Right atrium auricular region (tissue), 2 donors: ENCODE measurements around the gene DYSF. TPM values are rescaled to one million over a fixed set of nuclear protein-coding genes. Genes with fewer than 3 reads are reported as not detected.

ENCODE experiments used
- DNase-seq: peaks from one replicate; pipeline ENCODE4 v3.0.0-alpha.2; 2019; ENCODE audit warnings: low spot score
- H3K27ac ChIP-seq, 2 donors: fragments of 200-600 bp; sonication (generic); 1 replicate in 1 of 2; 2 replicates in 1 of 2; pipeline ENCODE4 v1.5.1; 2016 to 2019
- H3K27me3 ChIP-seq, 2 donors: fragments of 200-600 bp; sonication (generic); one replicate each; pipeline versions ENCODE4 v1.5.1 to v1.6.0; 2017 to 2019
- H3K36me3 ChIP-seq: fragments of 200-600 bp; sonication (generic); one replicate; pipeline ENCODE4 v1.5.1; 2016
- H3K4me1 ChIP-seq, 2 donors: fragments of 200-600 bp; sonication (generic); one replicate each; pipeline versions ENCODE4 v1.5.1 to v1.6.0; 2017 to 2019
- H3K4me3 ChIP-seq, 2 donors: fragments of 200-600 bp; sonication (generic); 1 replicate in 1 of 2; 2 replicates in 1 of 2; pipeline ENCODE4 v1.5.1; 2017 to 2019; ENCODE audit warnings: mild to moderate bottlenecking in 1 of 2, moderate library complexity in 1 of 2
- H3K9me3 ChIP-seq, 2 donors: fragments of 200-600 bp; sonication (generic); one replicate each; pipeline ENCODE4 v1.5.1; 2019
- CTCF ChIP-seq, 2 donors: fragments of 200-600 bp; sonication (generic); IDR thresholded peaks; one replicate each; pipeline ENCODE4 v1.5.1; 2019; ENCODE audit warnings: antibody characterized with exemption in 2 of 2
- total RNA-seq, 2 donors: library from RNA; depleted of rRNA; stranded (reverse); fragments of >200 nt; gene quantifications; one replicate each; pipeline ENCODE4 v1.1.0, GENCODE V29; 2016

DYSF gene
- total RNA-seq, 2 donors from 2014 or later, result 31.3 to 52.1 TPM

- peaks cover 0 to 37% of the 10 kb centered on the region in 2 donors for H3K4me1 ChIP-seq
- no peak overlapping the region for H3K4me3 ChIP-seq
- no peaks in the 10 kb centered on the region for H3K36me3 ChIP-seq
- H3K9me3 ChIP-seq, result no peaks in the 10 kb centered on the region
- no peaks in the 10 kb centered on the region for H3K27me3 ChIP-seq
- H3K27ac ChIP-seq, result no peak overlapping the region
- no peak for TF ChIP-seq CTCF (IDR thresholded peaks at IDR 0.05)
- DNase-seq, result peak; percentile 40
Measured at GRCh38 chr2:71608034-71608433, 154.7 kb downstream of the DYSF start.

DNA sequence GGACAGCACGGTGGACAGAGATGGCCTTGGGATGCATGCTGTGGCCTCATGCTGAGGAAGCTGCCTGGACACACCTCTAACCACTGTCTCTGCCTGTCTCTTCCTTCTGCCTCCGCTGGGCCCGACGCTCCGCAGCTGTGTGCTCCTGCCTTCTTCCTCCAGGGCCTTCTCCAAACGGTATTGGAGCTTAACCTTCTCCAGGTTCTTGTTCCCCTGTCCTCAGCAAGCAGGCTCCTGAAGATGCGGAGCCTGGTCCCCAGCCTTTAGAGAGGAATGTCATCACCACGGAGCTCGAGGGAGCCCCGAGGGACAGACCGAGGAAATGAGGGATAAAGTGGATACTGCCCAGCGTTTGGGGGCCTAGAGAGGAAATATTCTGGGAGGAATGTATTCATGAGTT, 155.1 kb downstream of the DYSF start:
- DNase-seq, result peak; percentile 32
- no peak overlapping the region for H3K4me3 ChIP-seq

GRCh38 chr2:71609029-71609428, 155.7 kb downstream of the DYSF start:
- H3K27ac ChIP-seq, result no peak overlapping the region
- H3K36me3 ChIP-seq, result no peaks in the 10 kb centered on the region
- TF ChIP-seq CTCF (IDR thresholded peaks at IDR 0.05), result no peak

More for the DNA sequence above, 155.1 kb downstream of the DYSF start:
- H3K27me3 ChIP-seq, result no peaks in the 10 kb centered on the region
- H3K27ac ChIP-seq, result no peak overlapping the region
- TF ChIP-seq CTCF (IDR thresholded peaks at IDR 0.05), result no peak
- no peaks in the 10 kb centered on the region for H3K36me3 ChIP-seq
- H3K9me3 ChIP-seq, result no peaks in the 10 kb centered on the region
- H3K4me1 ChIP-seq, result peaks cover 0 to 36% of the 10 kb centered on the region in 2 donors

DNA sequence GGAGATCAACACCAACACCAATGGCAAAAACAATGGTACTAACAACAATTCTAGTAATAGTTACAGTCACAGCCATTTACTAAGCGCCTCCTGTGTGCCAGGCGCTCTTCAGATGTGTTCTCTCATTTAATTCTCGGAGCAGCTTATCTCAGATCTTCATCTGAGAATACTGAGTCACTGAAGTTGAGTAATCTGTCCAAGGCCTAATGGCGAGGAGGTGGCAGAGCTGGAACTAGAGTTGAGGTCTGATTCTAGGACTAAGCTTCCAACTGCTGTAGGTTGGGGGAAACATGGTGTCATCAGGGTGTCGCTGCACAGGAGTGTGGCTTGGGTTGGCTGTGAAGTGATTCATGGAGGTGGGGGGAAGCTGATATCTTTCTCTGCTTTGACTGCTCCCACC, 156.1 kb downstream of the DYSF start:
- Histone ChIP-seq H3K36me3 (no peaks in the 10 kb centered on the region), H3K9me3 (no peaks in the 10 kb centered on the region), H3K27me3 (no peaks in the 10 kb centered on the region), H3K27ac (no peak overlapping the region), H3K4me3 (no peak overlapping the region), H3K4me1 (peaks cover 0 to 36% of the 10 kb centered on the region in 2 donors)
- no peak for TF ChIP-seq CTCF (IDR thresholded peaks at IDR 0.05)
- DNase-seq, result peak; percentile 30

More at GRCh38 chr2:71609029-71609428, 155.7 kb downstream of the DYSF start:
- H3K4me1 ChIP-seq, result peaks cover 0 to 36% of the 10 kb centered on the region in 2 donors
- no peak overlapping the region for H3K4me3 ChIP-seq
- peak; percentile 34 for DNase-seq
- no peaks in the 10 kb centered on the region for H3K27me3 ChIP-seq
- H3K9me3 ChIP-seq, result no peaks in the 10 kb centered on the region

GRCh38 chr2:71609958-71610357, 156.6 kb downstream of the DYSF start:
- DNase-seq, result no peak

More at GRCh38 chr2:71609958-71610357, 156.6 kb downstream of the DYSF start:
- Histone ChIP-seq H3K4me1 (peaks cover 0 to 36% of the 10 kb centered on the region in 2 donors), H3K27me3 (no peaks in the 10 kb centered on the region), H3K4me3 (no peak overlapping the region), H3K36me3 (no peaks in the 10 kb centered on the region), H3K9me3 (no peaks in the 10 kb centered on the region), H3K27ac (no peak overlapping the region)
- TF ChIP-seq CTCF (IDR thresholded peaks at IDR 0.05), result peak in 1 of 2 donors; percentile 59
